Suprapubic skin (tissue), 3 donors: ENCODE measurements around the gene ADAMTS17.

Source experiments
- CTCF ChIP-seq, 2 donors: fragments of 200-600 bp in 1 of 2; fragments of 450-650 bp in 1 of 2; sonication (generic) in 1 of 2; IDR thresholded peaks; one replicate each; pipeline ENCODE4 v1.5.1; 2016 to 2019; ENCODE audit warnings: antibody characterized with exemption in 2 of 2, mild to moderate bottlenecking in 1 of 2, moderate library complexity in 1 of 2
- EP300 ChIP-seq: sonication (generic); formaldehyde crosslinking; IDR thresholded peaks from one replicate; pipeline ENCODE4 v1.6.1; 2017; ENCODE audit warnings: antibody characterized with exemption

DNA sequence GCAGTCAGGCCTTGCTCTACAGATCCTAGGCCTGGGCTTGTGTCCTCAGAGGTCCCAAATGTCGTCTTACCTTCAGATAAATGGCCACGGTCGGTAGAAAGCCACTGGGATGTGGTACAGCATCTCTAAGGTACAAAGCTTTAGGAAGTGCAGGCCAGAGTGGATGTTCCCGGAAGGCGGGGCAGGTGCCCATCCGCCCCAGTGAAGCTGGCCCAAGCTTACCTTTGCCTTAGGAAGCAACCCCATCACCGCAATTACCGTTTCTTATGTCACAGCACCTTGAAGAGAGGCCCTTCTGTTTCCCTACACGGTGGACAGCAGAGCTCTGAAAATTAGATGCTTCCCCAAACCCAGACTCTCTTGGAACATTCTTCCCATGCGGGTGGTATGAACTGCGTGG is 368.4 kb downstream of the ADAMTS17 start:
- TF ChIP-seq CTCF (IDR thresholded peaks at IDR 0.05) (no peak), EP300 (no peak)
